Vagina (tissue), 2 donors: ENCODE data around the gene DLG2.

Experiments used
- CTCF ChIP-seq, 3 experiments: fragments of 450-650 bp in 2 of 3; fragments of 200-600 bp in 1 of 3; sonication (generic) in 1 of 3; IDR thresholded peaks; one replicate each; pipeline ENCODE4 v1.5.1; 2017 to 2019; ENCODE audit warnings: antibody characterized with exemption in 3 of 3, mild to moderate bottlenecking in 2 of 3, moderate library complexity in 2 of 3
- POLR2A ChIP-seq, 2 donors: fragments of 450-650 bp; IDR thresholded peaks; one replicate each; pipeline ENCODE4 v1.6.1; 2017; ENCODE audit warnings: antibody characterized with exemption in 2 of 2, mild to moderate bottlenecking in 2 of 2, moderate library complexity in 2 of 2

- TF ChIP-seq CTCF (IDR thresholded peaks at IDR 0.05), result no peak
- no peak for TF ChIP-seq POLR2A (IDR thresholded peaks at IDR 0.05)
Observed at GRCh38 chr11:84214557-84214956, 1412.6 kb downstream of the DLG2 start.
